H1 (cell line): ENCODE results near the gene IGLL1.

Experiments
- CBX5 ChIP-seq: fragments of 300-800, 300-1000 bp; sonication (generic); IDR thresholded peaks from 2 replicates; pipeline ENCODE4 v1.7.1; 2016; ENCODE audit warnings: antibody characterized with exemption, low read length, low read depth
- CHD2 ChIP-seq: IDR thresholded peaks from 2 replicates; pipeline ENCODE4 v1.6.1; 2012; ENCODE audit warnings: low read length, improper control_type of control experiment
- CREB1 ChIP-seq: IDR thresholded peaks from 2 replicates; pipeline ENCODE4 v1.6.1; 2012; ENCODE audit warnings: inconsistent platforms
- EGR1 ChIP-seq: IDR thresholded peaks from 2 replicates; pipeline ENCODE4 v1.6.1; 2011; ENCODE audit warnings: low read depth, low read length, borderline replicate concordance
- EP300 ChIP-seq, 2 experiments: IDR thresholded peaks; 1 replicate in 1 of 2; 2 replicates in 1 of 2; pipeline ENCODE4 v1.6.1; 2011 to 2012; ENCODE audit warnings: low read depth in 2 of 2, low read length in 2 of 2, mild to moderate bottlenecking in 2 of 2, borderline replicate concordance in 1 of 2, inconsistent platforms in 1 of 2, moderate library complexity in 1 of 2
- HDAC6 ChIP-seq: IDR thresholded peaks from one replicate; pipeline ENCODE4 v1.7.1; 2012; ENCODE audit warnings: low read depth, mild to moderate bottlenecking, inconsistent platforms, low read length, moderate library complexity
- POLR2A ChIP-seq, 2 experiments: IDR thresholded peaks; 1 replicate in 1 of 2; 2 replicates in 1 of 2; pipeline ENCODE4 v1.6.1; 2011; ENCODE audit warnings: low read depth in 2 of 2, low read length in 2 of 2, mild to moderate bottlenecking in 2 of 2; ENCODE audit errors: control extremely low read depth in 1 of 2
- RAD21 ChIP-seq, 2 experiments: IDR thresholded peaks in 1 of 2; conservative IDR thresholded peaks in 1 of 2; 2 replicates each; pipeline ENCODE4 v1.6.1; 2011; ENCODE audit warnings: low read depth in 2 of 2, low read length in 2 of 2, improper control_type of control experiment in 1 of 2, inconsistent platforms in 1 of 2, mild to moderate bottlenecking in 1 of 2, moderate library complexity in 1 of 2
- RFX5 ChIP-seq: IDR thresholded peaks from 2 replicates; pipeline ENCODE4 v1.6.1; 2011; ENCODE audit warnings: low read depth, low read length, improper control_type of control experiment, borderline replicate concordance
- TCF12 ChIP-seq: IDR thresholded peaks from 2 replicates; pipeline ENCODE4 v1.6.1; 2011; ENCODE audit warnings: low read depth, mild to moderate bottlenecking, low read length
- TF ChIP-seq, protein P1 (sequence below), 3 experiments: IDR thresholded peaks; 1 replicate in 2 of 3; 2 replicates in 1 of 3; pipeline versions ENCODE4 v1.5.1 to v1.6.1; 2011; ENCODE audit warnings: low read length in 3 of 3, mild to moderate bottlenecking in 3 of 3, inconsistent platforms in 2 of 3, low read depth in 1 of 3, moderate library complexity in 1 of 3; ENCODE audit not compliant: insufficient read depth in 1 of 3; ENCODE audit errors: control extremely low read depth in 1 of 3
- TF ChIP-seq, protein P2 (sequence below): fragments of 300-600 bp; sonication (generic); IDR thresholded peaks from 2 replicates; pipeline ENCODE4 v1.7.1; 2012; ENCODE audit warnings: low read length, moderate library complexity, mild to moderate bottlenecking, inconsistent platforms; ENCODE audit not compliant: insufficient replicate concordance

DNA sequence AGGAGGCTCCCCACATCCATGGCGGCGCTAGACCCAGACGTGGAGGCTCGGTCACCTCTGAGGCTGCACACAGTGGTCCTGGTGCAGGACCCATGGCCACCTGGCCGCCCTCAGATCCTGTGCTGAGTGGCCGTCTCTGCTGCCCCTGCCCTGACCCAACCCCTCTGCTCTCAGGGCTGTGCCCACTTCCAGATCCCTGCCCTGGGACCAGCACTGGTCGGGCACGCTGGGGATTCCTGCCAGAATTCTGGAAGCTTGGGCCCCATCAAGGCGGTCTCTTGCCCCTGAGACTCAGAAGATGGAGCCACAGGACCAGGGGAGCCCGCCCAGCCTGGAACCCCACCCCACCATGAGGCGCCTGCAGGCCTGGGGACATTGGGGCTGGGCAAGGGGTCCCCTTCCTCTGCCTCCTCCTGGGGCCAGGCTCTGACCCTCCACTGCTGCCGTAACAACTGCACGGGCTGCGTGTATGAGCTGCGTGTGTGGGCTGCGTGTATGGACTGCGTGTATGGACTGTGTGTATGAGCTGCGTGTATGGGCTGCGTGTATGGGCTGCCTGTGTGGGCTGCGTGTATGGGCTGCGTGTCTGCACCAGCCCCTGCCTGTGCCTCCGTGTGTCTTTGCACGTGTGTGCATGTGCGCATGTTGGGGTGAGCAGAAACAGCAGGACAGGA is 48.7 kb downstream of the IGLL1 start:
- TF ChIP-seq RFX5 = no peak
- TF ChIP-seq, protein P1, sequence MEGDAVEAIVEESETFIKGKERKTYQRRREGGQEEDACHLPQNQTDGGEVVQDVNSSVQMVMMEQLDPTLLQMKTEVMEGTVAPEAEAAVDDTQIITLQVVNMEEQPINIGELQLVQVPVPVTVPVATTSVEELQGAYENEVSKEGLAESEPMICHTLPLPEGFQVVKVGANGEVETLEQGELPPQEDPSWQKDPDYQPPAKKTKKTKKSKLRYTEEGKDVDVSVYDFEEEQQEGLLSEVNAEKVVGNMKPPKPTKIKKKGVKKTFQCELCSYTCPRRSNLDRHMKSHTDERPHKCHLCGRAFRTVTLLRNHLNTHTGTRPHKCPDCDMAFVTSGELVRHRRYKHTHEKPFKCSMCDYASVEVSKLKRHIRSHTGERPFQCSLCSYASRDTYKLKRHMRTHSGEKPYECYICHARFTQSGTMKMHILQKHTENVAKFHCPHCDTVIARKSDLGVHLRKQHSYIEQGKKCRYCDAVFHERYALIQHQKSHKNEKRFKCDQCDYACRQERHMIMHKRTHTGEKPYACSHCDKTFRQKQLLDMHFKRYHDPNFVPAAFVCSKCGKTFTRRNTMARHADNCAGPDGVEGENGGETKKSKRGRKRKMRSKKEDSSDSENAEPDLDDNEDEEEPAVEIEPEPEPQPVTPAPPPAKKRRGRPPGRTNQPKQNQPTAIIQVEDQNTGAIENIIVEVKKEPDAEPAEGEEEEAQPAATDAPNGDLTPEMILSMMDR (IDR thresholded peaks at IDR 0.05; ENCODE audit: control extremely low read depth in 1 of 3, insufficient read depth in 1 of 3, low read depth in 1 of 3, low read length in 3 of 3) = no peak
- no peak for TF ChIP-seq HDAC6
- TF ChIP-seq, protein P2, sequence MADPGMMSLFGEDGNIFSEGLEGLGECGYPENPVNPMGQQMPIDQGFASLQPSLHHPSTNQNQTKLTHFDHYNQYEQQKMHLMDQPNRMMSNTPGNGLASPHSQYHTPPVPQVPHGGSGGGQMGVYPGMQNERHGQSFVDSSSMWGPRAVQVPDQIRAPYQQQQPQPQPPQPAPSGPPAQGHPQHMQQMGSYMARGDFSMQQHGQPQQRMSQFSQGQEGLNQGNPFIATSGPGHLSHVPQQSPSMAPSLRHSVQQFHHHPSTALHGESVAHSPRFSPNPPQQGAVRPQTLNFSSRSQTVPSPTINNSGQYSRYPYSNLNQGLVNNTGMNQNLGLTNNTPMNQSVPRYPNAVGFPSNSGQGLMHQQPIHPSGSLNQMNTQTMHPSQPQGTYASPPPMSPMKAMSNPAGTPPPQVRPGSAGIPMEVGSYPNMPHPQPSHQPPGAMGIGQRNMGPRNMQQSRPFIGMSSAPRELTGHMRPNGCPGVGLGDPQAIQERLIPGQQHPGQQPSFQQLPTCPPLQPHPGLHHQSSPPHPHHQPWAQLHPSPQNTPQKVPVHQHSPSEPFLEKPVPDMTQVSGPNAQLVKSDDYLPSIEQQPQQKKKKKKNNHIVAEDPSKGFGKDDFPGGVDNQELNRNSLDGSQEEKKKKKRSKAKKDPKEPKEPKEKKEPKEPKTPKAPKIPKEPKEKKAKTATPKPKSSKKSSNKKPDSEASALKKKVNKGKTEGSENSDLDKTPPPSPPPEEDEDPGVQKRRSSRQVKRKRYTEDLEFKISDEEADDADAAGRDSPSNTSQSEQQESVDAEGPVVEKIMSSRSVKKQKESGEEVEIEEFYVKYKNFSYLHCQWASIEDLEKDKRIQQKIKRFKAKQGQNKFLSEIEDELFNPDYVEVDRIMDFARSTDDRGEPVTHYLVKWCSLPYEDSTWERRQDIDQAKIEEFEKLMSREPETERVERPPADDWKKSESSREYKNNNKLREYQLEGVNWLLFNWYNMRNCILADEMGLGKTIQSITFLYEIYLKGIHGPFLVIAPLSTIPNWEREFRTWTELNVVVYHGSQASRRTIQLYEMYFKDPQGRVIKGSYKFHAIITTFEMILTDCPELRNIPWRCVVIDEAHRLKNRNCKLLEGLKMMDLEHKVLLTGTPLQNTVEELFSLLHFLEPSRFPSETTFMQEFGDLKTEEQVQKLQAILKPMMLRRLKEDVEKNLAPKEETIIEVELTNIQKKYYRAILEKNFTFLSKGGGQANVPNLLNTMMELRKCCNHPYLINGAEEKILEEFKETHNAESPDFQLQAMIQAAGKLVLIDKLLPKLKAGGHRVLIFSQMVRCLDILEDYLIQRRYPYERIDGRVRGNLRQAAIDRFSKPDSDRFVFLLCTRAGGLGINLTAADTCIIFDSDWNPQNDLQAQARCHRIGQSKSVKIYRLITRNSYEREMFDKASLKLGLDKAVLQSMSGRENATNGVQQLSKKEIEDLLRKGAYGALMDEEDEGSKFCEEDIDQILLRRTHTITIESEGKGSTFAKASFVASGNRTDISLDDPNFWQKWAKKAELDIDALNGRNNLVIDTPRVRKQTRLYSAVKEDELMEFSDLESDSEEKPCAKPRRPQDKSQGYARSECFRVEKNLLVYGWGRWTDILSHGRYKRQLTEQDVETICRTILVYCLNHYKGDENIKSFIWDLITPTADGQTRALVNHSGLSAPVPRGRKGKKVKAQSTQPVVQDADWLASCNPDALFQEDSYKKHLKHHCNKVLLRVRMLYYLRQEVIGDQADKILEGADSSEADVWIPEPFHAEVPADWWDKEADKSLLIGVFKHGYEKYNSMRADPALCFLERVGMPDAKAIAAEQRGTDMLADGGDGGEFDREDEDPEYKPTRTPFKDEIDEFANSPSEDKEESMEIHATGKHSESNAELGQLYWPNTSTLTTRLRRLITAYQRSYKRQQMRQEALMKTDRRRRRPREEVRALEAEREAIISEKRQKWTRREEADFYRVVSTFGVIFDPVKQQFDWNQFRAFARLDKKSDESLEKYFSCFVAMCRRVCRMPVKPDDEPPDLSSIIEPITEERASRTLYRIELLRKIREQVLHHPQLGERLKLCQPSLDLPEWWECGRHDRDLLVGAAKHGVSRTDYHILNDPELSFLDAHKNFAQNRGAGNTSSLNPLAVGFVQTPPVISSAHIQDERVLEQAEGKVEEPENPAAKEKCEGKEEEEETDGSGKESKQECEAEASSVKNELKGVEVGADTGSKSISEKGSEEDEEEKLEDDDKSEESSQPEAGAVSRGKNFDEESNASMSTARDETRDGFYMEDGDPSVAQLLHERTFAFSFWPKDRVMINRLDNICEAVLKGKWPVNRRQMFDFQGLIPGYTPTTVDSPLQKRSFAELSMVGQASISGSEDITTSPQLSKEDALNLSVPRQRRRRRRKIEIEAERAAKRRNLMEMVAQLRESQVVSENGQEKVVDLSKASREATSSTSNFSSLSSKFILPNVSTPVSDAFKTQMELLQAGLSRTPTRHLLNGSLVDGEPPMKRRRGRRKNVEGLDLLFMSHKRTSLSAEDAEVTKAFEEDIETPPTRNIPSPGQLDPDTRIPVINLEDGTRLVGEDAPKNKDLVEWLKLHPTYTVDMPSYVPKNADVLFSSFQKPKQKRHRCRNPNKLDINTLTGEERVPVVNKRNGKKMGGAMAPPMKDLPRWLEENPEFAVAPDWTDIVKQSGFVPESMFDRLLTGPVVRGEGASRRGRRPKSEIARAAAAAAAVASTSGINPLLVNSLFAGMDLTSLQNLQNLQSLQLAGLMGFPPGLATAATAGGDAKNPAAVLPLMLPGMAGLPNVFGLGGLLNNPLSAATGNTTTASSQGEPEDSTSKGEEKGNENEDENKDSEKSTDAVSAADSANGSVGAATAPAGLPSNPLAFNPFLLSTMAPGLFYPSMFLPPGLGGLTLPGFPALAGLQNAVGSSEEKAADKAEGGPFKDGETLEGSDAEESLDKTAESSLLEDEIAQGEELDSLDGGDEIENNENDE = no peak
- no peak for TF ChIP-seq POLR2A (IDR thresholded peaks at IDR 0.05; ENCODE audit: control extremely low read depth in 1 of 2, low read depth in 2 of 2, low read length in 2 of 2)
- no peak for TF ChIP-seq RAD21 (IDR thresholded peaks at IDR 0.05 in 1 of 2, conservative IDR thresholded peaks at IDR 0.05 in 1 of 2; ENCODE audit: low read depth in 2 of 2, low read length in 2 of 2)
- no peak for TF ChIP-seq EP300 (IDR thresholded peaks at IDR 0.05; ENCODE audit: borderline replicate concordance in 1 of 2, low read depth in 2 of 2, low read length in 2 of 2)
- no peak for TF ChIP-seq EGR1
- no peak for TF ChIP-seq CREB1
- no peak for TF ChIP-seq TCF12
- no peak for TF ChIP-seq CBX5
- no peak for TF ChIP-seq CHD2
